Measurements from ENCODE around the gene TENM3.

Gene TENM3

GRCh38 chr4:182223708-182224107 lies 19.5 kb upstream of the TENM3 start:
- Histone ChIP-seq H3K36me3 (no peaks in the 10 kb centered on the region), H3K4me3 (ENCODE audit: low read depth, low read length) (no peak overlapping the region), H3K4me1 (peaks cover 22% of the 10 kb centered on the region), H3K27me3 (no peaks in the 10 kb centered on the region), H3K9me3 (no peaks in the 10 kb centered on the region)
- no peak for DNase-seq
- no peak for TF ChIP-seq CTCF (IDR thresholded peaks at IDR 0.05; ENCODE audit: low read depth, low read length)

DNA sequence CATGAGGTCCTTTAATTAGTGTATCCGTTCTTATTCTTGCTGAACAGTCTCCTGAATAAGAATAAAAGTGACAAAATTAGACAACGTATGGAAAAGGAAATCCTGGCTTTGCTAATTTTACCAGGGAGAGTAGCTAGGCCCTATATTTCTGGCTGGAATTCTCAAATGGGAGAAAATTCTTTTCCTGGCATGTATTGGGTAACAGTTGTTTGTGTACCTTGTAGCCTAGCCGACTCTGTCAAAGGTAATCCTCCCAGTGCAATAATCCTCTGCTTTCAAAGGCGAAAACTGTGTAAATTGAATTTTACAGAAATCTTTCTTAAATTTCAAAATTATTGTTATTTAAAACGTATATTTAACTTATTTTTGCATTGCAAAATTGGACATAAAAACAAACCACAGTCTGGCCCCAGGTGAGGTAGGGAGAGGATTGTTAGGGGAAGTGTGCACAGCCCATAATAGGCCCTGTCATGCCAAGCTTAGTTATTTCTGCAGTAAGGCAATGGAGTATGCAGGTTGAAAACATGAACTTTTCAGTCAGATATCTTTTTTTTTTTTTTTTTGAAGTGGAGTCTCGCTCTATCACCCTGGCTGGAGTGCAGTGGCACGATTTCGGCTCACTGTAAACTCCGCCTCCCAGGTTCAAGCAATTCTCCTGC lies 18.9 kb upstream of the TENM3 start:
- Histone ChIP-seq H3K27me3 (no peaks in the 10 kb centered on the region), H3K4me1 (peaks cover 22% of the 10 kb centered on the region), H3K4me3 (ENCODE audit: low read depth, low read length) (no peak overlapping the region), H3K9me3 (no peaks in the 10 kb centered on the region), H3K36me3 (no peaks in the 10 kb centered on the region)
- DNase-seq: no peak
- no peak for TF ChIP-seq CTCF (IDR thresholded peaks at IDR 0.05; ENCODE audit: low read depth, low read length)

- H3K27me3 ChIP-seq: no peaks in the 10 kb centered on the region
- no peak for DNase-seq
- no peaks in the 10 kb centered on the region for H3K9me3 ChIP-seq
- no peaks in the 10 kb centered on the region for H3K36me3 ChIP-seq
- H3K4me1 ChIP-seq: peaks cover 22% of the 10 kb centered on the region
- no peak overlapping the region for H3K4me3 ChIP-seq (ENCODE audit: low read depth, low read length)
- no peak for TF ChIP-seq CTCF (IDR thresholded peaks at IDR 0.05; ENCODE audit: low read depth, low read length)
Measured at GRCh38 chr4:182225257-182225852, 17.8 kb upstream of the TENM3 start.

DNA sequence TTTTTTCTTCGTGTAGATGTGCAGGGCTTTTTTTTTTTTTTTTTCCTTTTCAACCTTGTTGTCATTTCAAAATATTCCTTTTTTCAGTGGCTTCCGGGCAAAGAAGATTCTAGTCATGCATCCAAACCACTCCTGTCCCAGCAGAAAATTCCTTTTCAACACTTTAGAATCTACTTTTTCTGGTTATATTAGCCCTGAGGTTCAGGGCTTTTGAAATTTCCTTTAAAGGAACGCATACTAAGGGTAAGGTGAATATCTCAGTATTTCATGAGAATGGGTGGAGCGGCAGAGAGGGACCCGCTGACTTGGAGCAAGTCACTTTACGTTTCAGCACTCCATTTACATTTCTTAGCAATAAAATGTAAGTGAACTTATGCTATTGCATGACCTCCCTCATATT lies 15.6 kb upstream of the TENM3 start:
- no peaks in the 10 kb centered on the region for H3K36me3 ChIP-seq
- no peaks in the 10 kb centered on the region for H3K9me3 ChIP-seq
- peaks cover 16% of the 10 kb centered on the region for H3K4me1 ChIP-seq
- DNase-seq: no peak
- no peak overlapping the region for H3K4me3 ChIP-seq (ENCODE audit: low read depth, low read length)
- TF ChIP-seq CTCF (IDR thresholded peaks at IDR 0.05; ENCODE audit: low read depth, low read length): no peak
- H3K27me3 ChIP-seq: no peaks in the 10 kb centered on the region

- H3K4me1 ChIP-seq: peaks cover 9% of the 10 kb centered on the region
- no peak for DNase-seq
- no peak for TF ChIP-seq CTCF (IDR thresholded peaks at IDR 0.05; ENCODE audit: low read depth, low read length)
- no peak overlapping the region for H3K4me3 ChIP-seq (ENCODE audit: low read depth, low read length)
- H3K36me3 ChIP-seq: no peaks in the 10 kb centered on the region
- H3K27me3 ChIP-seq: no peaks in the 10 kb centered on the region
- H3K9me3 ChIP-seq: no peaks in the 10 kb centered on the region
Measured at GRCh38 chr4:182228991-182229577, 14.1 kb upstream of the TENM3 start.

DNA sequence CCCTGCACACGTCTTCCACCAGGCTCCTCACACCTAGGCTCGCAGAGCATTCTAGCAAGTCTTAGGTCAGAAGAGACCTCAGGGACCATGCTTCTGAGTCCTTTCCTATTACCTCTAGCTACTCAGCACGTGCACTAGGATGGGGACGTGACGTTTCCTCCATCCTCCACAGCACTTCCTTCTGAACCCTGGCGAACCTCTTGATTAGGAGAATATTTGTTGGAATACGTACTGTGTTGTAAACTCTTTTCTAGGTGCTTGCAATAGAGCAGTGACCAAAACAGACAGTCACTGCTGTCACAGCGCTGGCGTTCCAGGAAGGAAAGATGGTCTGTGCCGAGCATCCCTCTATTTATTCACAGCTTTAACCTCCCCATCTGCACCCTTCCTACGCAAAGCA lies 12.9 kb upstream of the TENM3 start:
- no peaks in the 10 kb centered on the region for H3K27me3 ChIP-seq
- no peaks in the 10 kb centered on the region for H3K9me3 ChIP-seq
- H3K4me3 ChIP-seq (ENCODE audit: low read depth, low read length): no peak overlapping the region
- H3K36me3 ChIP-seq: no peaks in the 10 kb centered on the region
- H3K4me1 ChIP-seq: peaks cover 6% of the 10 kb centered on the region
- TF ChIP-seq CTCF (IDR thresholded peaks at IDR 0.05; ENCODE audit: low read depth, low read length): no peak
- DNase-seq: no peak

Data from BE2C (cell line).